ENCODE measurements around the gene INSM1. TPM values are rescaled to one million over a fixed set of nuclear protein-coding genes. Genes with fewer than 3 reads are reported as not detected.
"Not testable (repeated sequence)": the region's sequence is repeated elsewhere in the genome, so short reads cannot be mapped to it uniquely, and the experiment has no call there.

The INSM1 gene, protein sequence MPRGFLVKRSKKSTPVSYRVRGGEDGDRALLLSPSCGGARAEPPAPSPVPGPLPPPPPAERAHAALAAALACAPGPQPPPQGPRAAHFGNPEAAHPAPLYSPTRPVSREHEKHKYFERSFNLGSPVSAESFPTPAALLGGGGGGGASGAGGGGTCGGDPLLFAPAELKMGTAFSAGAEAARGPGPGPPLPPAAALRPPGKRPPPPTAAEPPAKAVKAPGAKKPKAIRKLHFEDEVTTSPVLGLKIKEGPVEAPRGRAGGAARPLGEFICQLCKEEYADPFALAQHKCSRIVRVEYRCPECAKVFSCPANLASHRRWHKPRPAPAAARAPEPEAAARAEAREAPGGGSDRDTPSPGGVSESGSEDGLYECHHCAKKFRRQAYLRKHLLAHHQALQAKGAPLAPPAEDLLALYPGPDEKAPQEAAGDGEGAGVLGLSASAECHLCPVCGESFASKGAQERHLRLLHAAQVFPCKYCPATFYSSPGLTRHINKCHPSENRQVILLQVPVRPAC
- total RNA-seq: not detected
- long read RNA-seq, donor 1: 0 reads
- long read RNA-seq, donor 2: 0 reads

DNA sequence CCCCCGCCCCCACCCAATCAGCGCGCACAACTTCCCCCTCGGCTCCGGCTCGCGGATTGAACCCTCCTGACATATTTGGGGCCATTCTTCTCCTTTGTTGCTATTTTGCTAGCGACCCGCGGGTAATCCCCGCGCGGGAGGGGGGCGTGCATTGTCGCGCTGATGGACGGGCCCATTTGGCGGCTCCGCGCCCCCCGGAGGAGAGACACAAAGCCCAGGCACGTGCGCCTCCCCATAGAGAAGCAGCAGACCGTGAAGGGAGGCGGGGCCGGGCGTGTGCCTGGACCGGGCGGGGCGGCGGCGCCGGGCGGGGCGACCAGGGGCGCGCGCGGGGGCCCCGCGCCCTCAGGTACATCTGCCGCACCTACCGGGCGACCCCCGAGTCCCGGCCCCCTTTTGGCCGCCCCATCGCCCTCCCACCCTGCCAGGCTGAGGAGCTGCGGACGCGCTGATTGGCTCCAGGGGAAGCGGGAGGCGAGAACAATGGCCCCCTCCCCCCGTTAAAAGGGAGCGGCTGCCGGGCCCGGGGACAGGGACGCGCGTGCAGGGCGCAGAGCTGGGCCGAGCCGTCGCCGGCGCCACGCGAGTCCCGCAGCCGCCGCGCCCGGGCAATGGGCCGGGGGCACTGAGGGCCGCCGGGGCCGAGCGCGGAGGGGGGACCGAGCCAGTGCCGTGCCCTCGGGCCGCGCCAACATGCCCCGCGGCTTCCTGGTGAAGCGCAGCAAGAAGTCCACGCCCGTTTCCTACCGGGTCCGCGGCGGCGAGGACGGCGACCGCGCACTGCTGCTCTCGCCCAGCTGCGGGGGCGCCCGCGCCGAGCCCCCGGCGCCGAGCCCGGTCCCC lies at the start of gene INSM1:
TSS of gene INSM1 (plus strand) at position 530 of the 843 bp plus-strand sequence. CDS start at position 694, 164 bp downstream.
- DNase-seq (ENCODE audit: low spot score): no peak
- intact Hi-C loops (cut with DNase I): no loop called here

DNA sequence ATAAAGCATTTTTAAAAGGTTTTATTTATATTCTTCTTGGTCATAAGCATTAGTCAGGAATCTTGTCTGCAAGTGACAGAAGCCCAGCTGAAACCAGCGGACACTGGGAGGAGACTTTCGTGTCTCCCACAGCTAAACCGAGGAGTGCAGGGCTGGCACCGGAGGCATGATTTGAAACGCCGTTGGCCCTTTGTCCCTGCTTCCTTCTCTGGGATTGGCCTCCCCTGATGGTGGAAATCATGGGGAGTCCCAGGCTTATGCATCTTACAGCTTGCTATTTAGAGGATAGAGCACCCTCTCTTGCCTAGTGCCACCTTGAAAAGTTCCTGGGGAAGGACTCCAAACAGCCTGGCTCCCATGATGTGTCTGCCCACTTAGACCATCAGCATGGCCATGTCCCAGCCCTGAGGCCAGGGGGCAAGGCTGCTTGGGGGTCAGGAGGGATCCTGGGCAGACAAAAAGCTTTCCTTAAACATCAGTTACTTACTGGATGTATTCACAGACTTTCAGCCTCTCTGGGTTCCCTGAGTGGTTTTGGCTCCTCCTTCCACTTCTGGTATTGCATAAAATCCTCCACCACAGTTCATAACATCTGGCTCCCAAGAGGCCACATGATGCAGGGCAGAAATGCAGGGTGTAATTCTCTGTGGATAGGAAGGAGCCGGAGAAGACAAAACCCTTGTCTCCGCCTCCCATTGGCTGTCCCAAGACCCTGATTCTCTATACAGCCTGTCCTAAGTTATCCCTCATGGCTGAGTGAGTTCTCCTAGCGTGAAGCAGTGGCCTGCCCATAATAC lies 49.3 kb upstream of the INSM1 start:
- intact Hi-C loops (cut with DNase I): no loop called here
- no peak for DNase-seq (ENCODE audit: low spot score)

DNA sequence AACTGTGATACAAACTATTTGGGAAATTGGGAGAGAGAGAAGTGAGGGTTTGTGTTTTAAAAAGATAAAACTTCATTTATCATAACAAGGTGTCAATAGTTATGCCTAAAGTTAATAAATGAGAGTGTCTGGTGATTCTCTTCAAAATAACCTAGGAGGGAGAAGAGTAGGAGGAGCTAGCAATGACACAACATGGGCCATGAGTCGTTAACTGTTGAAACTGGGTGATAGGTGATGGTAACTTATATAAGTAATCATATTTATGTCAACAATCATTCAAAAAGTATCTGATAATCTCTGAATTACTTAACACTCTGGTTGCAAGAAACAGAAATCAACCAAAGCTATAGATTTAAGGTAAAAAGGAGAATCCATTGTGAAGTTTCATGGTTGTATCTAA lies 46.8 kb upstream of the INSM1 start:
- no peak for DNase-seq (ENCODE audit: low spot score)
- intact Hi-C loops (cut with DNase I): no loop called here

DNA sequence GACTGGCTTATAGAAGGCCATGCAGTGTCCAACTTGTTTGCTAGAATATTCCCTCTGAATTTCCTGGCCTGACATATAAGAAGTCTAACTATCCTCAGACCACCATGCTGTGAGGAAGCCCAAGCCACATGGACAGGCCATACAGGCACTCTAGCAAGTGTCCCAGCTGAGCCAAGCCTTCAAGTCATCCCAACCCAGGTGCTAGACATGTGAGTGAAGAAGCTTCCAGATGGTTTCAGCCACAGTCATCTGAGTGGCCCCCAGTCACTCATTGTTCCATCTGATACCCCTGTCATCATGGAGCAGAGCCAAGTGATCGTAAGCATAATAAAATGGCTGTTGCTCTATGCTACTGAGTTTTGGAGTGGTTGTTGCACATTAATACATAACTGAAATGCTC lies 46.0 kb upstream of the INSM1 start:
- DNase-seq (ENCODE audit: low spot score): no peak
- intact Hi-C loops (cut with DNase I): no loop called here

- DNase-seq (ENCODE audit: low spot score): no peak
- intact Hi-C loops (cut with DNase I): no loop called here
Observed at GRCh38 chr20:20322912-20323311, 45.0 kb upstream of the INSM1 start.

- no peak for DNase-seq (ENCODE audit: low spot score)
- intact Hi-C loops (cut with DNase I): no loop called here
Observed at GRCh38 chr20:20327746-20328145, 40.2 kb upstream of the INSM1 start.

- DNase-seq (ENCODE audit: low spot score): no peak
- intact Hi-C loops (cut with DNase I): no loop called here
Observed at GRCh38 chr20:20329564-20329963, 38.3 kb upstream of the INSM1 start.

- intact Hi-C loops (cut with DNase I): no loop called here
- DNase-seq (ENCODE audit: low spot score): no peak
Observed at GRCh38 chr20:20331156-20331555, 36.7 kb upstream of the INSM1 start.

GRCh38 chr20:20331817-20332216 lies 36.1 kb upstream of the INSM1 start:
- DNase-seq (ENCODE audit: low spot score): no peak
- intact Hi-C loops (cut with DNase I): no loop called here

DNA sequence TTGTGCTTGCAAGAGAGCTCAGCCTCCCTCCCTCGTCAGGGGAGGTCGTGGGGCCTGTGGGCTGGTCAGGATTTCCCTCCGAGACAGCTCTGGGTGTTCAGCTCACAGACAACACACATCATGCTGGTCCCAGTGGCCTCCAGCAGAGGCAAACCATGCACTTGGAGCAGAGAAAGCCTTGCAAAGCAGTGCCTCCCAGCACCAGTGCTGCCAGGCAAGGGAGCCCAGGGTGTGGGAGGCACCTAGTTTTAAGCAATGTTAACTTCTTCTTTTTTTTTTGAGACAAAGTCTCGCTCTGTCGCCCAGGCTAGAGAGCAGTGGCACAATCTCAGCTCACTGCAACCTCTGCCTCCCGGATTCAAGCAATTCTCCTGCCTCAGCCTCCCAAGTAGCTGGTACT lies 34.0 kb upstream of the INSM1 start:
- DNase-seq (ENCODE audit: low spot score): no peak
- intact Hi-C loops (cut with DNase I): no loop called here

DNA sequence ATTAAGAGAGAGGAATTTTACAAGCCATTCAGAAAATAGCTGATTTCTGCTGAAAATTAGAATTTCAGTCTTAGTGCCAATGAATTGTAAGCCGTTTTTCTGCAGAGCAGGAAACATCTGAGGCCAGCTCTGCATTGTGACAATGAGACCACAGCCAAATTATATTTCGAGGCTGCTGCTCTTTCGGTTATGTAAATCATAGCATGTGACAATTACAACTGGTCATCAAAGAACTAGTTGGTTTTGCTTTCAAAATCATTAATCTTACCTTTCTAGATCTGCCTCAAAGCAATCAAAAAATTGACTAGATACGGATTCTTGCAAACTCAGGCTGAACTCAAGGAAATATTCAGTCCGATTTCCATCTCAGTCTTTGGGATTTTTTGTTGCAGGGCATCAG lies 33.4 kb upstream of the INSM1 start:
- DNase-seq (ENCODE audit: low spot score): no peak
- intact Hi-C loops (cut with DNase I): no loop called here

- no peak for DNase-seq (ENCODE audit: low spot score)
- intact Hi-C loops (cut with DNase I): no loop called here
Observed at GRCh38 chr20:20338133-20338730, 29.7 kb upstream of the INSM1 start.

DNA sequence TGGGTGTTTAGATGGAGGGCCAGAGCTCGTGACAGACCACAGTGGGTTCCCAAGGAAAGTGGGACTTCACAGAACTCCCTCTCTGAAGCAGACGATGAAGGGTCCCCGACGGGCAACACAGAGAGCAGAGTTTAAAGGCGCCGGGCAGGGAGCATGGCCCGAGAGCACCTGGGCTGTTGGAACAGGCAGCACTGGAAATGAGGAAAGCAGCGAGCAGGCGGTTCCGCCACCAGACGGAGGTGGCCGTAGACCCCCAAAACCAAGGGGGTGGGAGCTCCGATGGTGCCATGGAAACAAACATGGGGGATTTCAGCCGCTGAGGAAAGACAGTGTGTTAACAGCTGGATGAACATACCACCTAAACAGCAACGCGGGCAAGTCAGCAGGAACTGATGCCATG lies 27.5 kb upstream of the INSM1 start:
- no peak for DNase-seq (ENCODE audit: low spot score)
- intact Hi-C loops (cut with DNase I): loop anchor here in 1 of 2 donors (10.0 kb wide), 1 partner anchor 64 kb away; no protein-coding TSS in a partner anchor

DNA sequence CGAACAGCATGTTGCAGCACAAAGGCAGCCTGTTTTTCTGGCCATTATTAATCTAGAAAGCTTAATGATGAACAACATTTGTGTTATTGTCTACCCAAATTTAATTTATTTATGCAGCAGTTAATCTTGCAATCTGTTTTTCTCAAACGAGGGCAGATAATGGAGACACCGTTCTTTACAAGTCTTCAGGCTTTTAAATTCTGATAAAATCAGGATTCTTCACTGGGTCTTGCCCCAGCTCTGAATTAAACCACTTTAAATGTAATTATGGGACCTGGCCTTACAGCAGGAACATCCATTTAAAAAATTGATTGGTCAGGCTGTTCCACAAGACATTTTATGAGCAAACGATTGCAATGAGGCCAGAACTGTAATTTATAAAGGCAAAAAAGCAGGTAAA lies 26.5 kb upstream of the INSM1 start:
- intact Hi-C loops (cut with DNase I): loop anchor here in 1 of 2 donors (10.0 kb wide), 1 partner anchor 63 kb away; no protein-coding TSS in a partner anchor
- DNase-seq (ENCODE audit: low spot score): no peak

DNA sequence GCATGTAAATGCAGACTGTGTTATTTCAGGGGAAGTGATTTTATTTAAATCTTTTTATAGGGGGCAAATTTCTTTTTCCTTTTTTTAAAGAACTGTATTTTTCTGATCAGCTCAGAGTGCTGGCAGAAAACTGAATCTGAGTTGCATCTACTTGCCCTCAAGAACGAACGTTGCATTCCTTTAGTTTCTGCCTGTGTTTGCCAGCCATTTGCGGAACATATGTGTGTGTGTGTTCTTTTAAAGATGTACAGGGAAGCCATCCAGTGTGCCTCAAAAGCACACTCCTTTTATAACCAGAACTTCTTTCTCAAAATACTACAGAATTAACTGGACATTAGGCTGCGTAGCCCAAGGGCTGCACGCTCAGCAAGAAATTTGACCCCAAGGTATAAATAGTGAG lies 25.8 kb upstream of the INSM1 start:
- intact Hi-C loops (cut with DNase I): loop anchor here in 1 of 2 donors (10.0 kb wide), 1 partner anchor 63 kb away; no protein-coding TSS in a partner anchor
- no peak for DNase-seq (ENCODE audit: low spot score)

GRCh38 chr20:20343932-20344331 lies 24.0 kb upstream of the INSM1 start:
- no peak for DNase-seq (ENCODE audit: low spot score)
- intact Hi-C loops (cut with DNase I): loop anchor here in 1 of 2 donors (10.0 kb wide), 1 partner anchor 61 kb away; no protein-coding TSS in a partner anchor

- intact Hi-C loops (cut with DNase I): loop anchor here in 1 of 2 donors (10.0 kb wide), 1 partner anchor 60 kb away; no protein-coding TSS in a partner anchor
- no peak for DNase-seq (ENCODE audit: low spot score)
Observed at GRCh38 chr20:20344476-20344875, 23.4 kb upstream of the INSM1 start.

GRCh38 chr20:20353576-20353975 lies 14.3 kb upstream of the INSM1 start:
- intact Hi-C loops (cut with DNase I): no loop called here
- no peak for DNase-seq (ENCODE audit: low spot score)

GRCh38 chr20:20355503-20355902 lies 12.4 kb upstream of the INSM1 start:
- intact Hi-C loops (cut with DNase I); DNase-seq (ENCODE audit: low spot score): not testable (repeated sequence)

Measured in posterior vena cava (tissue), 2 donors.